ENCODE data around the gene JKAMP. TPM values are rescaled to one million over a fixed set of nuclear protein-coding genes. Genes with fewer than 3 reads are reported as not detected.
"Not testable (repeated sequence)": the region's sequence is repeated elsewhere in the genome, so short reads cannot be mapped to it uniquely, and the experiment has no call there.

Gene JKAMP
- total RNA-seq, 1 experiment from 2014 or later = 49.4 TPM

DNA sequence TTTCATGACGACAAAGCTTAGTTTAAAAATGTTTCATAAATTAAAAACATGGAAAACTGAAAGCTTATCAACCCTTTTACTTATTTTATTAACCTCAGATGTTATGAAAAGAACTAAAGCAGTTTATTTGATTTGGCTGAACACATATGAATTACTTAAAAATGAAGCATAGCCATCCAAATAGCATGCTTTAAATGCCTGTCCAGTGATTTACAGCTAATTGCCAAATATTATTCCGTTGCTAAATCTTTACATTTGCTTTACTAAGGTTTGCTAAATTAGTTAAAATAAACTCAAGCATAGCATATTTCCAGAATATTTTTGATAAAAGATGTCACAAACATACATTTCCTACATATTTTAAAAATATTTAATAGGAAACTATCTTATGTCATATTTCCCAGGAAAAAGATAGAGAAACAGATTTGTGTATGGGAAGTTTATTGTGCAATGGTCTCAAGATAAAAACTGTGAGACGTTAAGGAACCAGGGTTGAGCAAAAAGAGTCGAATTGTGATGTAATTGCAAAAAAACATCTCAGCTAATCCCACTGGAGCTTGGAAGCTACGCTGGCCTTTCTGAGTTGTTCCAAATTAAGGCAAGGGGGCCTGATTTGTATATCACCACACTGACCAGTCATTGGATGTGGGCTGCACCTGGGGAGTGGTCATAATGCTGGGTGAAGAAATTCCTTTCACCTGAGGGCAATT is 44.9 kb upstream of the JKAMP start:
- H3K9me3 Mint-ChIP-seq (ENCODE audit: low read depth, unreplicated experiment) = no peaks in the 10 kb centered on the region
- no peaks in the 10 kb centered on the region for H3K4me1 Mint-ChIP-seq (ENCODE audit: low read depth, unreplicated experiment)
- no peak for DNase-seq
- TF ChIP-seq, protein P1, sequence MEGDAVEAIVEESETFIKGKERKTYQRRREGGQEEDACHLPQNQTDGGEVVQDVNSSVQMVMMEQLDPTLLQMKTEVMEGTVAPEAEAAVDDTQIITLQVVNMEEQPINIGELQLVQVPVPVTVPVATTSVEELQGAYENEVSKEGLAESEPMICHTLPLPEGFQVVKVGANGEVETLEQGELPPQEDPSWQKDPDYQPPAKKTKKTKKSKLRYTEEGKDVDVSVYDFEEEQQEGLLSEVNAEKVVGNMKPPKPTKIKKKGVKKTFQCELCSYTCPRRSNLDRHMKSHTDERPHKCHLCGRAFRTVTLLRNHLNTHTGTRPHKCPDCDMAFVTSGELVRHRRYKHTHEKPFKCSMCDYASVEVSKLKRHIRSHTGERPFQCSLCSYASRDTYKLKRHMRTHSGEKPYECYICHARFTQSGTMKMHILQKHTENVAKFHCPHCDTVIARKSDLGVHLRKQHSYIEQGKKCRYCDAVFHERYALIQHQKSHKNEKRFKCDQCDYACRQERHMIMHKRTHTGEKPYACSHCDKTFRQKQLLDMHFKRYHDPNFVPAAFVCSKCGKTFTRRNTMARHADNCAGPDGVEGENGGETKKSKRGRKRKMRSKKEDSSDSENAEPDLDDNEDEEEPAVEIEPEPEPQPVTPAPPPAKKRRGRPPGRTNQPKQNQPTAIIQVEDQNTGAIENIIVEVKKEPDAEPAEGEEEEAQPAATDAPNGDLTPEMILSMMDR (IDR thresholded peaks at IDR 0.05; ENCODE audit: unreplicated experiment) = no peak
- H3K27me3 Mint-ChIP-seq (ENCODE audit: unreplicated experiment) = no peaks in the 10 kb centered on the region
- intact Hi-C loops (cut with micrococcal nuclease; ENCODE audit: unreplicated experiment) = no loop called here
- no peak overlapping the region for H3K27ac Mint-ChIP-seq (ENCODE audit: unreplicated experiment)
- H3K36me3 Mint-ChIP-seq (ENCODE audit: insufficient read depth, unreplicated experiment) = no peaks in the 10 kb centered on the region
- no peak overlapping the region for H3K4me3 Mint-ChIP-seq (ENCODE audit: low read depth, unreplicated experiment)
- CTCF ChIA-PET = interaction anchor here (1.0 kb wide), 1 partner anchor 68 kb away, joined by 3 read pairs; no protein-coding TSS in a partner anchor
- BruUV-seq (replicated peaks) = no TSS peak

DNA sequence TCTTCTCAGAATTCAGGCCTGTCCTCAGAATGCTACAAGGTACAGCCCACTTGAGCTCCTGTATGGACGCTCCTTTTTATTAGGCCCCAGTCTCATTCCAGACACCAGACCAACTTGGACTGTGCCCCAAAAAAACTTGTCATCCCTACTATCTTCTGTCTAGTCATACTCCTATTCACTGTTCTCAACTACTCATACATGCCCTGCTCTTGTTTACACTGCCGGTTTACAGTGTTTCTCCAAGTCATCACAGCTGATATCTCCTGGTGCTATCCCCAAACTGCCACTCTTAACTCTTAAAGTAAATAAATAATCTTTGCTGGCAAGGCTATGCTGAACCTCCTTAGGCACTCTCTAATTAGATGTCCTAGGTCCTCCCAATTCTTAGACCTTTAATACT is 35.6 kb upstream of the JKAMP start:
- BruUV-seq (replicated peaks); H3K4me3 Mint-ChIP-seq (ENCODE audit: low read depth, unreplicated experiment); H3K27ac Mint-ChIP-seq (ENCODE audit: unreplicated experiment); DNase-seq; H3K4me1 Mint-ChIP-seq (ENCODE audit: low read depth, unreplicated experiment); H3K9me3 Mint-ChIP-seq (ENCODE audit: low read depth, unreplicated experiment); H3K27me3 Mint-ChIP-seq (ENCODE audit: unreplicated experiment); CTCF ChIA-PET; intact Hi-C loops (cut with micrococcal nuclease; ENCODE audit: unreplicated experiment); H3K36me3 Mint-ChIP-seq (ENCODE audit: insufficient read depth, unreplicated experiment): not testable (repeated sequence)

GRCh38 chr14:59450716-59451115 is 33.6 kb upstream of the JKAMP start:
- no peak overlapping the region for H3K4me3 Mint-ChIP-seq (ENCODE audit: low read depth, unreplicated experiment)
- BruUV-seq (replicated peaks) = no TSS peak
- CTCF ChIA-PET = no interaction called here

DNA sequence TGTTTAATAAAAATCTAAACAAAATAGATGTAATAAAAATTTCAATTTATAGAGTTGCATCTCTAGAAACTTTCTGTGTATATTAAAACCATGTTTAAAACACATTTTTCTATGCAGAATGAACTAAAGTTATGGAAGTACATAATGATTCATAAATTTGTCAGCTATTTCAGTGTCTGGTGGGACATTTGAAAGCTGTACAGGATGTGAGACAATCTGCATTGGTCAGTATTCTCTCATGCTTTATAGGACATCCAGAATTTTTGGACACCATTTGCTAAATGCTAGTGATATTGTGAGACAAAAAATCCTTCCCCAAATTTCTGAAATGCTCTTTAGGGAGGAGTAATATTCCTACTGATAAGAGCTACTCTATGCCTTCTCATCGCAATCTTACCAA is 32.5 kb upstream of the JKAMP start:
- H3K27me3 Mint-ChIP-seq (ENCODE audit: unreplicated experiment) = no peaks in the 10 kb centered on the region
- TF ChIP-seq, protein P1 (IDR thresholded peaks at IDR 0.05; ENCODE audit: unreplicated experiment) = no peak
- H3K4me3 Mint-ChIP-seq (ENCODE audit: low read depth, unreplicated experiment) = no peak overlapping the region
- H3K4me1 Mint-ChIP-seq (ENCODE audit: low read depth, unreplicated experiment) = no peaks in the 10 kb centered on the region
- DNase-seq = no peak
- H3K27ac Mint-ChIP-seq (ENCODE audit: unreplicated experiment) = no peak overlapping the region
- CTCF ChIA-PET = no interaction called here
- peaks cover 7% of the 10 kb centered on the region for H3K36me3 Mint-ChIP-seq (ENCODE audit: insufficient read depth, unreplicated experiment)
- H3K9me3 Mint-ChIP-seq (ENCODE audit: low read depth, unreplicated experiment) = no peaks in the 10 kb centered on the region
- intact Hi-C loops (cut with micrococcal nuclease; ENCODE audit: unreplicated experiment) = no loop called here
- BruUV-seq (replicated peaks) = no TSS peak

More at GRCh38 chr14:59450716-59451115, 33.6 kb upstream of the JKAMP start:
- no peaks in the 10 kb centered on the region for H3K9me3 Mint-ChIP-seq (ENCODE audit: low read depth, unreplicated experiment)
- H3K27ac Mint-ChIP-seq (ENCODE audit: unreplicated experiment) = no peak overlapping the region
- intact Hi-C loops (cut with micrococcal nuclease; ENCODE audit: unreplicated experiment) = no loop called here
- no peaks in the 10 kb centered on the region for H3K27me3 Mint-ChIP-seq (ENCODE audit: unreplicated experiment)
- TF ChIP-seq, protein P1 (IDR thresholded peaks at IDR 0.05; ENCODE audit: unreplicated experiment) = no peak
- H3K4me1 Mint-ChIP-seq (ENCODE audit: low read depth, unreplicated experiment) = no peaks in the 10 kb centered on the region
- H3K36me3 Mint-ChIP-seq (ENCODE audit: insufficient read depth, unreplicated experiment) = peaks cover 7% of the 10 kb centered on the region
- DNase-seq = no peak

GRCh38 chr14:59454139-59454538 is 30.2 kb upstream of the JKAMP start:
- BruUV-seq (replicated peaks) = no TSS peak
- no peaks in the 10 kb centered on the region for H3K27me3 Mint-ChIP-seq (ENCODE audit: unreplicated experiment)
- DNase-seq = no peak
- H3K9me3 Mint-ChIP-seq (ENCODE audit: low read depth, unreplicated experiment) = no peaks in the 10 kb centered on the region
- H3K4me3 Mint-ChIP-seq (ENCODE audit: low read depth, unreplicated experiment) = no peak overlapping the region
- H3K4me1 Mint-ChIP-seq (ENCODE audit: low read depth, unreplicated experiment) = no peaks in the 10 kb centered on the region
- TF ChIP-seq, protein P1 (IDR thresholded peaks at IDR 0.05; ENCODE audit: unreplicated experiment) = no peak
- H3K36me3 Mint-ChIP-seq (ENCODE audit: insufficient read depth, unreplicated experiment) = peaks cover 12% of the 10 kb centered on the region
- intact Hi-C loops (cut with micrococcal nuclease; ENCODE audit: unreplicated experiment) = no loop called here
- CTCF ChIA-PET = no interaction called here
- no peak overlapping the region for H3K27ac Mint-ChIP-seq (ENCODE audit: unreplicated experiment)
